Activated naive CD4-positive, alpha-beta T cell treated with anti-CD3 and anti-CD28 coated beads, Interleukin-2, amount 10 ng/mL, durations not matched to agents 7 days and 5 days (primary cell): ENCODE data around the gene METTL26.

Source experiments
- CTCF ChIA-PET: fragments of 350-600 bp; sonication (Branson Sonifier 250); formaldehyde crosslinking; loops from one replicate; lab custom pipeline; 2021; ENCODE audit warnings: antibody characterized with exemption; lab: Charles Lee
- DNase-seq: peaks from one replicate; pipeline ENCODE4 v3.0.0-alpha.2; 2020
- H3K27ac Mint-ChIP-seq: one replicate; pipeline ENCODE4 v1.8.0; 2021; ENCODE audit warnings: mild to moderate bottlenecking, moderate library complexity, mixed read lengths
- H3K27me3 Mint-ChIP-seq: one replicate; pipeline ENCODE4 v1.8.0; 2021; ENCODE audit warnings: mild to moderate bottlenecking, mixed read lengths
- H3K36me3 Mint-ChIP-seq: one replicate; pipeline ENCODE4 v1.8.0; 2021; ENCODE audit warnings: mixed read lengths
- H3K4me1 Mint-ChIP-seq: one replicate; pipeline ENCODE4 v1.8.0; 2021; ENCODE audit warnings: mixed read lengths
- H3K4me3 Mint-ChIP-seq: one replicate; pipeline ENCODE4 v1.8.0; 2021; ENCODE audit warnings: mild to moderate bottlenecking, moderate library complexity, mixed read lengths
- H3K9me3 Mint-ChIP-seq: one replicate; pipeline ENCODE4 v1.8.0; 2021; ENCODE audit warnings: mixed read lengths

The METTL26 gene

DNA sequence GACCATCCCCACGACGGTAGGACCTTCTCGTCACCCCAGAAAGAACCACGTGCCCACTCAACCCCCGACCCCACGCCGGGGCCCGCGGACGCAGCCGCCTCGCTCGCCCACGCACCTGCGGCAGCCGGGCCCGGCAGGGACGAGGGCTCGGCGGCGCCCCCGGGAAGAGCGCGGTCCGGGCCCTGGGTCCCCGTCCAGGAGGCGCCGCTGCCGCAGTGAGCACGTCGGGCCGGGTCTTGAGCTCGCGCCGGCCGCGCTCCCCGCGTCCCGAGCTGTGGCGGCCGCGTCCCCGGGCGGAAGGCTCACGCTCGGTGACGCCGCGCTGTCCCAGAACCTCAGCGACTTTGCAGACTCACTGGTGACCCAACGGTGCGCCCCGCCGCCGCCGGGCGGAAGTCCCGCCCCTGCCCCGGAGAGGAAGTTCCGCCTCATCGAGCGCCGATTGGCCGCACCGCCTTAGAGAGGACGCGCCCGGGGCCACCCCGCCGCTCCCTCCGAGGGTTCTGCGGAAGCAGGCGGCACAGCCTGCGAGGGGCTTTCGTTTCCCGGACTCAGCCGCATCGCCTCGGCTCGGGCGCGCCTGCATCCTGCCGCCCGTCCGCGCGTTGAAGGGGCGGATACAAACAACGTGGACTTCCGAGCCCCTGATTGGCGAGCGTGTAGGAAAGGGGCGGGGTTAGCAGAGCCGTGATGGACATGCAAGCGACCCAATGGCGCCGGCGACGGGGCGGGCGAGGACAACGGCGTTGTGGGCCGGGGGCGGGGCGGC is 47.0 kb downstream of the METTL26 start:
- CTCF ChIA-PET, result no interaction called here
- DNase-seq, result peak; percentile 97
- Mint-ChIP-seq H3K9me3 (no peaks in the 10 kb centered on the region), H3K36me3 (peaks cover 2% of the 10 kb centered on the region), H3K4me1 (peaks cover 31% of the 10 kb centered on the region), H3K4me3 (peak overlapping the region; percentile 88), H3K27me3 (peaks cover 4% of the 10 kb centered on the region), H3K27ac (peak overlapping the region; percentile 100)

DNA sequence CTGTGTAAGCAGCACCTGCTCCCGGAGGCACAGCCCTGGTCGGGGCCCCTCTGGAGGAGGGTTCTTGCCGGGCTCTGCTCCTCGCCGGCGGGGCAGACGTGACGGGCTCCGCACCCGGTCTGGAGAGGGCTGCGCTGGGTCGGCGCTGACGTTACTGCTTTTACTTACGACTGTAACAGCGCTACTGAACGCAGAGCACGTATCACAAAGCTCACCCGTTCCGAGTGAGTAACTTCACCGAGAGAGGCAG is 47.5 kb downstream of the METTL26 start:
- Mint-ChIP-seq H3K27me3 (peaks cover 4% of the 10 kb centered on the region), H3K36me3 (peaks cover 2% of the 10 kb centered on the region), H3K4me3 (peak overlapping the region; percentile 88), H3K9me3 (no peaks in the 10 kb centered on the region), H3K4me1 (peaks cover 30% of the 10 kb centered on the region), H3K27ac (peak overlapping the region; percentile 100)
- peak; percentile 72 for DNase-seq
- CTCF ChIA-PET, result interaction anchor here (0.7 kb wide), 1 partner anchor 196 kb away, joined by 3 read pairs; no protein-coding TSS in a partner anchor

DNA sequence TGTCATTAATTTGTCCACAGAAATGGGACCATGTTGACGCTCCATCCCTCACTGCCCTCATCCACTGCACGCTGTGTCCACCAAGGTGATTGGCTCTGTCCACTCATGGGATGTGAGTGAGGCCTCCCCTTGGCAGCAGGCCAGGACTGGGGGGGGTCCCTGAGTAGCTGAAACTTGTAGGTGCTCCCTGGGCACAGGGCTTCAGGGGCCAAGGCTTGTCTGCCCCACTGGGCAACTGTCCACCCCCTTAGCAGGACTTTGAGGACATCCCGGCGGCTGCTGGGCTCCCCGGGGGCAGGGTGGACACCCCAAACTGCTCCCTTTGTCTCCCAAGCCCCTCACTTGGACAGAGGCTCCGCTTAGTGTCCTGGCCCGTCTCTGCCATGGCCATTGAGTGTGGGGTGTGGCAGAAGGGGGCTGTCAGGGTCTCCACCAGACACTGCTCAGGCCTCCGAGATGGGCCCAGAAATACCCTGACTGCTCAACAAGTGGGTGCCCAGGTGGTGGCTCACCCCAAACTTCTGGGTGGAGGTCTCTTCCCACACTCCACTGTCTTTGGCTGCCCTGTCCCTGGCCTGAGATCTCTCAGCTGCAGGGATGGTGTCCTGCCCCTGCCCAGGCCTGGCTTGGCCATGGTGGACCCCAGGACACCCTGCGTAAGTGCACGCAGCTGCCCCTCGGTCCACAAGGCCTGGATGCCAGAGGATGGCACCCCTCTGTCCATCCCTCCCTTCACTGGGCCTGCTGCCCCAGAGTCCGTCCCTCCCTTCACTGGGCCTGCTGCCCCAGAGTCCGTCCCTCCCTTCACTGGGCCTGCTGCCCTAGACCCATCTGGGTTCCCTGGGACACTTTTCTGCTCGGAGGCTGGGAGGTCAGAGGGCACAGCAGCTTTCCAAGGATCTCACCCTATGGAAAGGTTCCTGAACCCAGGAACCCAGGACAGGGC is 49.2 kb downstream of the METTL26 start:
- Mint-ChIP-seq H3K4me1 (peaks cover 23% of the 10 kb centered on the region), H3K27me3 (peaks cover 4% of the 10 kb centered on the region), H3K27ac (peak overlapping the region; percentile 100), H3K36me3 (peaks cover 2% of the 10 kb centered on the region), H3K4me3 (peak overlapping the region; percentile 88), H3K9me3 (no peaks in the 10 kb centered on the region)
- CTCF ChIA-PET, result interaction anchor here (0.6 to 1.3 kb wide), 2 partner anchors 10 to 147 kb away, joined by 3 read pairs; no protein-coding TSS in a partner anchor
- no peak for DNase-seq

DNA sequence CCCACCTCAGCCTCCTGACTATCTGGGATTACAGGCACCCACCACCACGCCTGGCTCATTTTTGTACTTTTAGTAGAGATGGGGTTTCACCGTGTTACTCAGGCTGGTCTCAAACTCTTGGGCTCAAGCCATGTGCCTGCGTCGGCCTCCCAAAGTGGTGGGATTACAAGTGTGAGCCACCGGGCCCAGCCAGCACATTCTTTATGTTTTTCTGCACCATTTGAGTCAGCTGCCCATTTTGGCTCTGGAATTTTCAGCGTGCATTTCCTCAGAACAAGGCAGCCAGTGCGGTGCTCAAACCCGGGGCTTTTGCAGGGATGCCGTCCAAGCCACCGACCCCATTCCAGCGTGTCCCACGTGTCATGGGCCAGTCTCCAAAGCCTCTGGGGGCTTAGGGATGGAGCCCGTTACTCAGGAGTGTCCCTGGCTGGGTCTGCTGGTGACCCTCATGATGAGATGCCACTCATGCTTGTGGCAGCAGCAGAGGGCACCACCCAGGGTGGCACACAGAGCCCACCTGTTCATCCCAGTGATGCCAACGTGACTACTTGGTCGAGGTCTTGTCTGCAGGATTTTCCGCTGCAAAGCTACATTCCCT is 50.0 kb downstream of the METTL26 start:
- peaks cover 4% of the 10 kb centered on the region for H3K27me3 Mint-ChIP-seq
- H3K27ac Mint-ChIP-seq, result no peak overlapping the region
- no peak overlapping the region for H3K4me3 Mint-ChIP-seq
- H3K9me3 Mint-ChIP-seq, result no peaks in the 10 kb centered on the region
- DNase-seq, result no peak
- CTCF ChIA-PET, result interaction anchor here (1.3 kb wide), 1 partner anchor 9 kb away, joined by 3 read pairs; no protein-coding TSS in a partner anchor
- peaks cover 17% of the 10 kb centered on the region for H3K4me1 Mint-ChIP-seq
- peaks cover 2% of the 10 kb centered on the region for H3K36me3 Mint-ChIP-seq

DNA sequence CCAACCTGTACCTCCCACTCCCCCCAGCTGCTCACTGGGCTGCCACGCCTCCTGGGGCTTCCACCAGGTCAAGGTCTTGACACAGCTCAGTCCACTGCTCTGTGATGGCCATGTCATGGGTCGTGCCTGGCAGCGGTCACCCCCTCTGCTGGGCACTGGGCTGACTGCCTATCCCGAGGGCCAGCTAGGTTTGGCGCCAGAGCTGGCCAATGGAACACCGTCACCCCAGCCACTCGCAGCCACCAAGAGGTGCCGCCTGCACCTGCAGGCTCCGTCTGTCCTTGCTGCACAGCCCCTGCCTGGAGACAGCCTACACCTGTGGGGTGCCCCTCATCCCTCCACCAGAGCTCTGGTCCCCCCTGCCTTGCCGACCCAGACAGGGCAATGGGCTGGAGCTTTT is 50.8 kb downstream of the METTL26 start:
- Mint-ChIP-seq H3K4me3 (no peak overlapping the region), H3K27ac (no peak overlapping the region)

More for the DNA sequence above, 50.8 kb downstream of the METTL26 start:
- CTCF ChIA-PET, result interaction anchor here (1.3 kb wide), 1 partner anchor 8 kb away, joined by 3 read pairs; no protein-coding TSS in a partner anchor
- no peaks in the 10 kb centered on the region for H3K9me3 Mint-ChIP-seq
- peaks cover 10% of the 10 kb centered on the region for H3K4me1 Mint-ChIP-seq
- DNase-seq, result no peak
- peaks cover 4% of the 10 kb centered on the region for H3K27me3 Mint-ChIP-seq
- peaks cover 2% of the 10 kb centered on the region for H3K36me3 Mint-ChIP-seq
